GM20431 (cell line): Measurements from ENCODE around the gene AAGAB.

Experiments used
- in situ Hi-C: fragments of 300-500 bp; cut with MseI, MboI; formaldehyde crosslinking; loops from one replicate; pipeline ENCODE4 v1.15.0; 2020; ENCODE audit warnings: low sequenced_read_pairs; ENCODE audit not compliant: unreplicated experiment

Gene AAGAB

GRCh38 chr15:67190813-67191212 lies 63.6 kb downstream of the AAGAB start:
- in situ Hi-C loops, result no loop called here

GRCh38 chr15:67190326-67190725 lies 64.1 kb downstream of the AAGAB start:
- in situ Hi-C loops, result no loop called here

GRCh38 chr15:67189326-67190051 lies 65.0 kb downstream of the AAGAB start:
- in situ Hi-C loops, result no loop called here

GRCh38 chr15:67188551-67189218 lies 65.8 kb downstream of the AAGAB start:
- in situ Hi-C loops, result no loop called here

- in situ Hi-C loops, result no loop called here
Measured at GRCh38 chr15:67187351-67187854, 67.1 kb downstream of the AAGAB start.

GRCh38 chr15:67186688-67187087 lies 67.8 kb downstream of the AAGAB start:
- in situ Hi-C loops, result no loop called here

GRCh38 chr15:67186226-67186649 lies 68.2 kb downstream of the AAGAB start:
- in situ Hi-C loops, result no loop called here

- in situ Hi-C loops, result no loop called here
Measured at GRCh38 chr15:67185621-67186225, 68.7 kb downstream of the AAGAB start.

- in situ Hi-C loops, result no loop called here
Measured at GRCh38 chr15:67185051-67185450, 69.4 kb downstream of the AAGAB start.

- in situ Hi-C loops, result no loop called here
Measured at GRCh38 chr15:67184208-67184925, 70.1 kb downstream of the AAGAB start.

GRCh38 chr15:67183443-67184169 lies 70.9 kb downstream of the AAGAB start:
- in situ Hi-C loops, result no loop called here

GRCh38 chr15:67181221-67181639 lies 73.2 kb downstream of the AAGAB start:
- in situ Hi-C loops, result no loop called here

- in situ Hi-C loops, result no loop called here
Measured at GRCh38 chr15:67180514-67181191, 73.8 kb downstream of the AAGAB start.

- in situ Hi-C loops, result no loop called here
Measured at GRCh38 chr15:67180035-67180434, 74.4 kb downstream of the AAGAB start.

- in situ Hi-C loops, result no loop called here
Measured at GRCh38 chr15:67179411-67179995, 75.0 kb downstream of the AAGAB start.

- in situ Hi-C loops, result no loop called here
Measured at GRCh38 chr15:67178569-67179210, 75.8 kb downstream of the AAGAB start.

- in situ Hi-C loops, result no loop called here
Measured at GRCh38 chr15:67177752-67178151, 76.7 kb downstream of the AAGAB start.

GRCh38 chr15:67176195-67176971 lies 78.1 kb downstream of the AAGAB start:
- in situ Hi-C loops, result no loop called here
